Measurements from ENCODE around the gene PSMD9. TPM values are rescaled to one million over a fixed set of nuclear protein-coding genes. Genes with fewer than 3 reads are reported as not detected.
A peak's percentile ranks its signal among the peaks of the same experiment; 100 is the strongest.

The PSMD9 gene
- total and polyA plus RNA-seq, 2 experiments from 2014 or later, result 106 to 114 TPM

DNA sequence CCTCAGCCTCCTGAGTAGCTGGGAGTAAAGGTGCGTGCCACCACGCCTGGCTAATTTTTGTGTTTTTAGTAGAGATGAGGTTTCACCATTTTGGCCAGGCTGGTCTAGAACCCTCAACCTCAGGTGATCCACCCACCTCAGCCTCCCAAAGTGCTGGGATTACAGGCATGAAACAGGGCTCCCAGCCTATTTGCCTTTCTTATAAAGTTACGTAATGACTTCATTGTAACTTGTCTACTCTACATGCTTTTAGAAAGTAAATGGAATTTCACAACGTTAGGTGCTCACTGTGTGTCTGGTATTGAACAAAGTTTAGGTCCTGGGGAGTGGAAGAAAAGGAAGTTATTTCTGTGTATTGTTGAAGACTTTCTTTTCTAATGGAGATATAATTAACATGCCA, 42.3 kb downstream of the PSMD9 start:
- Histone ChIP-seq H3K4me1 (ENCODE audit: insufficient read depth) (no peaks in the 10 kb centered on the region), H3K27me3 (no peaks in the 10 kb centered on the region), H3K79me2 (no peaks in the 10 kb centered on the region), H3K4me3 (no peak overlapping the region), H2AFZ (no peak overlapping the region), H4K20me1 (ENCODE audit: insufficient read depth, poor library complexity, severe bottlenecking) (no peaks in the 10 kb centered on the region), H3K36me3 (replicated peaks; ENCODE audit: insufficient read depth, low read depth) (no peaks in the 10 kb centered on the region), H3K9me3 (ENCODE audit: low read depth) (no peaks in the 10 kb centered on the region), H3K4me2 (no peak overlapping the region), H3K9me2 (replicated peaks; ENCODE audit: insufficient read depth) (no peaks in the 10 kb centered on the region), H3K27ac (no peak overlapping the region)
- no peak for DNase-seq (ENCODE audit: low spot score)
- WGBS (ENCODE audit: low lambda C conversion rate, missing lambda C conversion rate), result 80% methylated on average over 4 of the region's 4 CpGs
- TF ChIP-seq, protein P1, sequence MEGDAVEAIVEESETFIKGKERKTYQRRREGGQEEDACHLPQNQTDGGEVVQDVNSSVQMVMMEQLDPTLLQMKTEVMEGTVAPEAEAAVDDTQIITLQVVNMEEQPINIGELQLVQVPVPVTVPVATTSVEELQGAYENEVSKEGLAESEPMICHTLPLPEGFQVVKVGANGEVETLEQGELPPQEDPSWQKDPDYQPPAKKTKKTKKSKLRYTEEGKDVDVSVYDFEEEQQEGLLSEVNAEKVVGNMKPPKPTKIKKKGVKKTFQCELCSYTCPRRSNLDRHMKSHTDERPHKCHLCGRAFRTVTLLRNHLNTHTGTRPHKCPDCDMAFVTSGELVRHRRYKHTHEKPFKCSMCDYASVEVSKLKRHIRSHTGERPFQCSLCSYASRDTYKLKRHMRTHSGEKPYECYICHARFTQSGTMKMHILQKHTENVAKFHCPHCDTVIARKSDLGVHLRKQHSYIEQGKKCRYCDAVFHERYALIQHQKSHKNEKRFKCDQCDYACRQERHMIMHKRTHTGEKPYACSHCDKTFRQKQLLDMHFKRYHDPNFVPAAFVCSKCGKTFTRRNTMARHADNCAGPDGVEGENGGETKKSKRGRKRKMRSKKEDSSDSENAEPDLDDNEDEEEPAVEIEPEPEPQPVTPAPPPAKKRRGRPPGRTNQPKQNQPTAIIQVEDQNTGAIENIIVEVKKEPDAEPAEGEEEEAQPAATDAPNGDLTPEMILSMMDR (IDR thresholded peaks at IDR 0.05; ENCODE audit: poor library complexity), result no peak
- TF ChIP-seq EZH2 (IDR thresholded peaks at IDR 0.05; ENCODE audit: borderline replicate concordance) (no peak), EZH2phosphoT487 (IDR thresholded peaks at IDR 0.05; ENCODE audit: low read depth, severe bottlenecking, unreplicated experiment) (no peak)

DNA sequence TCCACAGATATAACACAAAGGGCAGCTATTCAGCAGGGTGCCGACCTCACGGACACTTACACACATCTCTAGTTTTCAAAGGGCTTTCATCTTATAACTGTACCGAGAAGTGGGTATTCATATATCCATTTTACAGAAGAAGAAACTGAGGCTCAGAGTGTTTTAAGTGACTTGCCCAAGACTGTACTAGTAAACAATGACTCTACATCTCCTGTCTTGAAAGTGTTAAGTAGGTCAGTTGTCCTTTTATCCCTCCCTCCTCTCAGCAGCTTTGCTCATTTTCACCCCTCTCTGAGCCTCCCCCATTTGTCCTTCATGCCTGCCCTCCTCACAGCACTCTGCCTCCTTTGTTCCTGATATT, 43.6 kb downstream of the PSMD9 start:
- Histone ChIP-seq H3K36me3 (replicated peaks; ENCODE audit: insufficient read depth, low read depth) (no peaks in the 10 kb centered on the region), H3K4me1 (ENCODE audit: insufficient read depth) (no peaks in the 10 kb centered on the region), H3K4me3 (no peak overlapping the region), H4K20me1 (ENCODE audit: insufficient read depth, poor library complexity, severe bottlenecking) (no peaks in the 10 kb centered on the region), H3K79me2 (no peaks in the 10 kb centered on the region), H3K9me3 (ENCODE audit: low read depth) (no peaks in the 10 kb centered on the region), H3K4me2 (no peak overlapping the region), H2AFZ (no peak overlapping the region), H3K27me3 (no peaks in the 10 kb centered on the region), H3K27ac (no peak overlapping the region), H3K9me2 (replicated peaks; ENCODE audit: insufficient read depth) (no peaks in the 10 kb centered on the region)
- 91% methylated on average over 3 of the region's 3 CpGs for WGBS (ENCODE audit: low lambda C conversion rate, missing lambda C conversion rate)
- no peak for DNase-seq (ENCODE audit: low spot score)
- TF ChIP-seq EZH2phosphoT487 (IDR thresholded peaks at IDR 0.05; ENCODE audit: low read depth, severe bottlenecking, unreplicated experiment) (no peak), EZH2 (IDR thresholded peaks at IDR 0.05; ENCODE audit: borderline replicate concordance) (no peak)
- TF ChIP-seq, protein P1 (IDR thresholded peaks at IDR 0.05; ENCODE audit: poor library complexity), result no peak

DNA sequence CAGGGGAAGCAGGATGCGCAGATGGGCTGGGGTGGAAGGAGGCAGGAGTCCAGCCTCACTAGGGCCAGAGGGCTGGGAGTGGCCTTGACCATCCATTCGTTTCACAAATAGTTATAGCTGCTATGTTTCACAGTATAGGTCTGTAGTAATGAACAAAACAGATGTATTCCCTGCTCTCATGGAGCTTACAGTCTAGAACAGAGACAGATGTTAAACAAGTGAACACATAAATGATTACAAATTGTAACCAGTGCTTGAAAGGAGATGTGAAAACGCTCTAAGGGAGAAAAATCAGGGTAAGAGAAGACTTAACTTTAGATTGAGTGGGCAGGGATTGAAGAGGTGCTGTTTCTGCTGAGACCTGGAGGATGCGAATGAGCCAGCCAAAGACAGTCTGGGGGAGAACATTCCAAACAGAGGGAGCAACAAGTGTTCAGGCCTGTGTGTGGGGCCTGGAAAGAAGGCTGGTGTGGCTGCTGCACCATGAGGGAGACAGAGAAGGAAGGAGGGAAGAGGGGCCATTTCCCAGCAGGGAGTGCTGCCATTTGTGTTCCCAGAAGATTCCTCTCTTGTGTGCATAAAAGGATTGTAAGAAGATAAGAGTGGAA, 44.4 kb downstream of the PSMD9 start:
- Histone ChIP-seq H3K4me2 (no peak overlapping the region), H2AFZ (no peak overlapping the region), H3K27me3 (no peaks in the 10 kb centered on the region), H4K20me1 (ENCODE audit: insufficient read depth, poor library complexity, severe bottlenecking) (no peaks in the 10 kb centered on the region), H3K9me2 (replicated peaks; ENCODE audit: insufficient read depth) (no peaks in the 10 kb centered on the region), H3K27ac (no peak overlapping the region), H3K4me3 (no peak overlapping the region), H3K36me3 (replicated peaks; ENCODE audit: insufficient read depth, low read depth) (no peaks in the 10 kb centered on the region), H3K79me2 (no peaks in the 10 kb centered on the region), H3K9me3 (ENCODE audit: low read depth) (no peaks in the 10 kb centered on the region), H3K4me1 (ENCODE audit: insufficient read depth) (no peaks in the 10 kb centered on the region)
- TF ChIP-seq EZH2 (IDR thresholded peaks at IDR 0.05; ENCODE audit: borderline replicate concordance) (no peak), EZH2phosphoT487 (IDR thresholded peaks at IDR 0.05; ENCODE audit: low read depth, severe bottlenecking, unreplicated experiment) (no peak)
- 88% methylated on average over 4 of the region's 4 CpGs for WGBS (ENCODE audit: low lambda C conversion rate, missing lambda C conversion rate)
- DNase-seq (ENCODE audit: low spot score), result no peak

DNA sequence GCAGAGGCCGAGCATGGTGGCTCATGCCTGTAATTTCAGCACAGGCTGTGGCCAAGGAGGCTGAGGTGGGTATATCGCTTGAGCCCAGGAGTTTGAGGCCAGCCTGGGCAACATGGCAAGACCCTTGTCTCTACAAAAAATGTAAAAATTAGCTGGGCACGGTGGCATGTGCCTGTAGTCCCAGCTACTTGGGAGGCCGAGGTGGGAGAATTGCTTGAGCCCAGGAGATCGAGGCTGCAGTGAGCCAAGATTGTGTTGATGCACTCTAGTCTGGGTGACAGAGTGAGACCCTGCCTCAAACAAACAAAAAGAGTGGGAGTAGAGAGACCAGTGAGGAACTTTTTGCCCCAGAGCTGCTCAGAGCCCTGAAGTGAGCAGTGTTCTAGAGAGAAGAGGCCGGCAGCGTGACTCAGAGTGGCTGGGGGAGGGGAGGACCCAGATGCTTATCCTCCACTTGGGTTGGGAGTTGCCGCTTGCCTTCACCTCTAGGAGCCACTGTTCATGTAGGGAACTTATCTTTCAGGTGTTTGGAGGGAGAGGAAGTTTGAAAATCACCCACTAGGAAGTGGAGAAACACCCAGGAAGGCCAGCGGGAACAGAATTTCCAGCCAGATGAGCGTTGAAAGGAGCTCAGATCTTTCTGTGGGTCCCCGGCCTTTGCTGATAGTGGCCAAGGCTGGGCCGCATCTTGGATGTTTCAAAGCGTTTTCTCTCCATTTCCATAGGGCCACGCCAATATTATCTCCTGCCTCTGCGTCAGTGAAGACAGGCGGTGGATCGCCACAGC, 45.1 kb downstream of the PSMD9 start:
- peak; percentile 50 for DNase-seq (ENCODE audit: low spot score)
- Histone ChIP-seq H3K36me3 (replicated peaks; ENCODE audit: insufficient read depth, low read depth) (no peaks in the 10 kb centered on the region), H2AFZ (no peak overlapping the region), H4K20me1 (ENCODE audit: insufficient read depth, poor library complexity, severe bottlenecking) (no peaks in the 10 kb centered on the region), H3K79me2 (no peaks in the 10 kb centered on the region), H3K9me2 (replicated peaks; ENCODE audit: insufficient read depth) (no peaks in the 10 kb centered on the region), H3K4me3 (no peak overlapping the region), H3K27me3 (no peaks in the 10 kb centered on the region), H3K9me3 (ENCODE audit: low read depth) (no peaks in the 10 kb centered on the region), H3K4me2 (no peak overlapping the region), H3K4me1 (ENCODE audit: insufficient read depth) (no peaks in the 10 kb centered on the region), H3K27ac (no peak overlapping the region)
- WGBS (ENCODE audit: low lambda C conversion rate, missing lambda C conversion rate), result 82% methylated on average over 17 of the region's 17 CpGs
- no peak for TF ChIP-seq EZH2 (IDR thresholded peaks at IDR 0.05; ENCODE audit: borderline replicate concordance)
- TF ChIP-seq, protein P1 (IDR thresholded peaks at IDR 0.05; ENCODE audit: poor library complexity), result no peak
- TF ChIP-seq EZH2phosphoT487 (IDR thresholded peaks at IDR 0.05; ENCODE audit: low read depth, severe bottlenecking, unreplicated experiment), result no peak

Measured in hepatocyte (in vitro differentiated cells).